Renal cortical epithelial cell (primary cell): ENCODE results near the gene MRPL28. TPM values are rescaled to one million over a fixed set of nuclear protein-coding genes. Genes with fewer than 3 reads are reported as not detected.
A peak's percentile ranks its signal among the peaks of the same experiment; 100 is the strongest.
"Not testable (repeated sequence)": the region's sequence is repeated elsewhere in the genome, so short reads cannot be mapped to it uniquely, and the experiment has no call there.

Experiments
- DNase-seq: peaks from one replicate; pipeline ENCODE4 v3.0.0-alpha.2; 2011; ENCODE audit warnings: low read depth
- total RNA-seq: library from RNA; depleted of rRNA; stranded (reverse); fragments of >200 nt; gene quantifications from 2 replicates; pipeline ENCODE4 v1.2.3, GENCODE V29; 2014

The MRPL28 gene
- total RNA-seq: 59.4 and 95.9 TPM in 2 replicates

GRCh38 chr16:370443-370842, at the start of gene MRPL28:
TSS of gene MRPL28 (minus strand) at chr16:370538. CDS start at chr16:370218, 320 bp downstream.
- peak; percentile 85 for DNase-seq

GRCh38 chr16:415170-415498, 44.8 kb upstream of the MRPL28 start:
- DNase-seq: not testable (repeated sequence)

- DNase-seq: peak; percentile 39
Observed at GRCh38 chr16:414395-415169, 44.2 kb upstream of the MRPL28 start.

GRCh38 chr16:411576-412265, 41.4 kb upstream of the MRPL28 start:
- no peak for DNase-seq

GRCh38 chr16:410516-411178, 40.3 kb upstream of the MRPL28 start:
- no peak for DNase-seq

- no peak for DNase-seq
Observed at GRCh38 chr16:407253-407652, 36.9 kb upstream of the MRPL28 start.

GRCh38 chr16:405548-406506, 35.5 kb upstream of the MRPL28 start:
- no peak for DNase-seq

GRCh38 chr16:404971-405486, 34.7 kb upstream of the MRPL28 start:
- no peak for DNase-seq

GRCh38 chr16:401468-402348, 31.4 kb upstream of the MRPL28 start, which contains the start of gene DECR2:
TSS of gene DECR2 (plus strand) at chr16:401885. CDS start at chr16:401964, 79 bp downstream.
- DNase-seq: peak; percentile 68

GRCh38 chr16:400061-400591, 29.8 kb upstream of the MRPL28 start:
- no peak for DNase-seq

GRCh38 chr16:399340-400019, 29.1 kb upstream of the MRPL28 start:
- DNase-seq: no peak

- no peak for DNase-seq
Observed at GRCh38 chr16:398561-399339, 28.4 kb upstream of the MRPL28 start.

- DNase-seq: peak; percentile 22
Observed at GRCh38 chr16:397736-398332, 27.5 kb upstream of the MRPL28 start.

- no peak for DNase-seq
Observed at GRCh38 chr16:397135-397661, 26.9 kb upstream of the MRPL28 start, which contains the start of gene NME4. TSS of gene NME4 (plus strand) at chr16:397199. CDS start at chr16:397223, 24 bp downstream.

GRCh38 chr16:396605-397004, 26.3 kb upstream of the MRPL28 start:
- no peak for DNase-seq

GRCh38 chr16:396199-396598, 25.9 kb upstream of the MRPL28 start:
- no peak for DNase-seq

GRCh38 chr16:392450-393030, 22.2 kb upstream of the MRPL28 start:
- DNase-seq: no peak
